WTC11 (cell line): ENCODE data around the gene FOXD3. TPM values are rescaled to one million over a fixed set of nuclear protein-coding genes. Genes with fewer than 3 reads are reported as not detected.

Experiments used
- ATAC-seq: fragments of 200-7000 bp; cut with Tn5 transposase; 2 replicates; pipeline ENCODE4 v1.10.0; 2021; ENCODE audit warnings: mild to moderate bottlenecking, moderate library complexity
- CTCF ChIA-PET: fragments of 300-600 bp; sonication (Branson Sonifier 250); formaldehyde crosslinking; loops from one replicate; lab custom pipeline; 2021; ENCODE audit warnings: antibody characterized with exemption; lab: Charles Lee
- POLR2A ChIA-PET: fragments of 350-600 bp; sonication (Branson Sonifier 250); formaldehyde crosslinking; loops from one replicate; lab custom pipeline; 2021; ENCODE audit warnings: antibody characterized with exemption; lab: Charles Lee
- DNase-seq: peaks from one replicate; pipeline ENCODE4 v3.0.0; 2021; ENCODE audit warnings: low spot score
- H3K27ac Mint-ChIP-seq: 2 replicates; pipeline ENCODE4 v1.8.0; 2021; ENCODE audit warnings: mixed read lengths
- H3K27me3 Mint-ChIP-seq: 2 replicates; pipeline ENCODE4 v1.8.0; 2021; ENCODE audit warnings: low read depth, mild to moderate bottlenecking, moderate library complexity, mixed read lengths
- H3K36me3 Mint-ChIP-seq: 2 replicates; pipeline ENCODE4 v1.8.0; 2021; ENCODE audit warnings: mixed read lengths
- H3K4me1 Mint-ChIP-seq: 2 replicates; pipeline ENCODE4 v1.8.0; 2022; ENCODE audit warnings: mixed read lengths
- H3K4me3 Mint-ChIP-seq: 2 replicates; pipeline ENCODE4 v1.8.0; 2021; ENCODE audit warnings: mild to moderate bottlenecking, moderate library complexity, mixed read lengths
- H3K9me3 Mint-ChIP-seq: 2 replicates; pipeline ENCODE4 v1.8.0; 2021; ENCODE audit warnings: mixed read lengths
- ATF1 ChIP-seq: sonication (generic); formaldehyde crosslinking; IDR thresholded peaks from 2 replicates; pipeline ENCODE4 v1.8.1; 2023; ENCODE audit warnings: mild to moderate bottlenecking, moderate library complexity, missing genetic modification reagents
- ATF6 ChIP-seq: sonication (generic); formaldehyde crosslinking; IDR thresholded peaks from 2 replicates; pipeline ENCODE4 v1.8.1; 2023; ENCODE audit warnings: mild to moderate bottlenecking, missing genetic modification reagents
- CDX4 ChIP-seq: fragments of 250-450 bp; sonication (Bioruptor Pico); IDR thresholded peaks from 2 replicates; pipeline ENCODE4 v1.9.0; 2021; ENCODE audit warnings: moderate library complexity, mild to moderate bottlenecking, inconsistent platforms, borderline replicate concordance
- CREB1 ChIP-seq: sonication (generic); formaldehyde crosslinking; IDR thresholded peaks from 2 replicates; pipeline ENCODE4 v1.8.0; 2023; ENCODE audit warnings: mild to moderate bottlenecking, missing genetic modification reagents
- CTCF ChIP-seq: fragments of 200-600 bp; IDR thresholded peaks from 2 replicates; pipeline ENCODE4 v1.8.0; 2022; ENCODE audit warnings: antibody characterized with exemption
- ERG ChIP-seq: fragments of 250-450 bp; sonication (Bioruptor Pico); IDR thresholded peaks from 2 replicates; pipeline ENCODE4 v1.8.0; 2021; ENCODE audit warnings: mild to moderate bottlenecking
- NFE2L1 ChIP-seq: sonication (generic); formaldehyde crosslinking; IDR thresholded peaks from 2 replicates; pipeline ENCODE4 v1.8.1; 2023; ENCODE audit warnings: missing genetic modification reagents
- NR3C1 ChIP-seq: sonication (generic); formaldehyde crosslinking; conservative IDR thresholded peaks from 2 replicates; pipeline ENCODE4 v1.8.1; 2023; ENCODE audit warnings: low read depth, mild to moderate bottlenecking, missing genetic modification reagents
- OVOL2 ChIP-seq: fragments of 250-450 bp; sonication (Bioruptor Pico); IDR thresholded peaks from 2 replicates; pipeline ENCODE4 v1.9.0; 2021; ENCODE audit warnings: mild to moderate bottlenecking, borderline replicate concordance
- SMAD3 ChIP-seq: sonication (generic); formaldehyde crosslinking; IDR thresholded peaks from 2 replicates; pipeline ENCODE4 v1.8.0; 2022; ENCODE audit warnings: missing genetic modification reagents, mild to moderate bottlenecking, borderline replicate concordance
- SMAD4 ChIP-seq: sonication (generic); formaldehyde crosslinking; IDR thresholded peaks from 2 replicates; pipeline ENCODE4 v1.8.0; 2022; ENCODE audit warnings: mild to moderate bottlenecking, missing genetic modification reagents
- TEAD1 ChIP-seq: sonication (generic); formaldehyde crosslinking; IDR thresholded peaks from 2 replicates; pipeline ENCODE4 v1.8.0; 2022; ENCODE audit warnings: mild to moderate bottlenecking, missing genetic modification reagents
- ZNF232 ChIP-seq: sonication (generic); formaldehyde crosslinking; IDR thresholded peaks from 2 replicates; pipeline ENCODE4 v1.8.0; 2022; ENCODE audit warnings: mild to moderate bottlenecking, missing genetic modification reagents
- ZNF263 ChIP-seq: sonication (generic); formaldehyde crosslinking; IDR thresholded peaks from 2 replicates; pipeline ENCODE4 v1.8.1; 2022; ENCODE audit warnings: low read depth, mild to moderate bottlenecking, moderate library complexity, missing genetic modification reagents
- total RNA-seq: library from RNA; stranded (reverse); gene quantifications from 3 replicates; pipeline ENCODE4 v1.2.3, GENCODE V29; 2021
- TF ChIP-seq, protein P1 (sequence below): sonication (generic); formaldehyde crosslinking; IDR thresholded peaks from 2 replicates; pipeline ENCODE4 v1.8.1; 2023; ENCODE audit warnings: mild to moderate bottlenecking, missing genetic modification reagents, borderline replicate concordance

Gene FOXD3
- total RNA-seq, 1 experiment from 2014 or later, result 27.5 TPM

DNA sequence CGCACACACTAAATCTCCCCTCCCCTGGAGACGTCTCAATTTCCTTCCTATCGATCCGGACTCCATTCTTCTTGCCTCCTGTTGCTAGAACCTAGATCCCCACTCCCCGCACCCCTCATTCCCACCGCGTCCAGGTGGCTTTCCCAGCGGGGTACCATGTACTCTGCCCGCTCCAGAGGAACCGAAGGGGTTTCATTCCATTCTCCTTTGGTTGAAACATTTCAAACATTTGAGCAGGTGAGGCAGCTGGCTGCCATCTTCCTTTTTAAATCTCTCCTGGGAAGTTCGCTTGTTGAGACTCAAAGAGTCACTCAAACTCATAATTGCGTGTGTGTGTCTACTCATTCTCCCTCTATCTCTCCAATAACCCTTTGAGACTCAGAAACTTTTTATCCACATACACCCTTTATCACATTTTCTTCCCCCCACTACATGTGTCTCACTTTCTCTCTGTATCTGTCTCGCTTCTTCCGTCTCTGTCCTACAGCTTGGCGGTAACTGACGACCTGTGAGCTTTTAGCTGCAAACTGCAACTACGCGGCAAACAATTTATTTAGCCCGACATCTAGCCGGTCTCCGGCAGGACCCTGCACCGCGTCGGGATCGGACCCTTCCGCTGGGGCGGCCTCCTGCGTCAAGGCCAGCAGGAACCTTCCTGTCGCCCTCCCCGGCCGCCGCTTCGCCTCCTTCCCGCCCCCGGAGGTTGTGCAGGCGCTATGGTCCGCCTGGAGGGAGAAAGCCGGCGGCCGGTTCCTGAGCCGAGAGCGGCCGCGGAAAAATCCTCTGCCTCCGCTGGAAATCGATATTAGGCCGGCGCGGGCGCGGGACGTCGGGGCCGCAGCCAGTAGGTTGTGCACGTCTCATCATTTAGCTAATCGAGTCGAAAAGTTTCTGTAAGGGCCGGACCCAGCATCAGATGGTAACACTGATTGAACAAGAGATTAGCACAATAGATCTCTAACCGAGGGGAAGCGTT is 3.0 kb upstream of the FOXD3 start (continued):
- TF ChIP-seq, protein P1, sequence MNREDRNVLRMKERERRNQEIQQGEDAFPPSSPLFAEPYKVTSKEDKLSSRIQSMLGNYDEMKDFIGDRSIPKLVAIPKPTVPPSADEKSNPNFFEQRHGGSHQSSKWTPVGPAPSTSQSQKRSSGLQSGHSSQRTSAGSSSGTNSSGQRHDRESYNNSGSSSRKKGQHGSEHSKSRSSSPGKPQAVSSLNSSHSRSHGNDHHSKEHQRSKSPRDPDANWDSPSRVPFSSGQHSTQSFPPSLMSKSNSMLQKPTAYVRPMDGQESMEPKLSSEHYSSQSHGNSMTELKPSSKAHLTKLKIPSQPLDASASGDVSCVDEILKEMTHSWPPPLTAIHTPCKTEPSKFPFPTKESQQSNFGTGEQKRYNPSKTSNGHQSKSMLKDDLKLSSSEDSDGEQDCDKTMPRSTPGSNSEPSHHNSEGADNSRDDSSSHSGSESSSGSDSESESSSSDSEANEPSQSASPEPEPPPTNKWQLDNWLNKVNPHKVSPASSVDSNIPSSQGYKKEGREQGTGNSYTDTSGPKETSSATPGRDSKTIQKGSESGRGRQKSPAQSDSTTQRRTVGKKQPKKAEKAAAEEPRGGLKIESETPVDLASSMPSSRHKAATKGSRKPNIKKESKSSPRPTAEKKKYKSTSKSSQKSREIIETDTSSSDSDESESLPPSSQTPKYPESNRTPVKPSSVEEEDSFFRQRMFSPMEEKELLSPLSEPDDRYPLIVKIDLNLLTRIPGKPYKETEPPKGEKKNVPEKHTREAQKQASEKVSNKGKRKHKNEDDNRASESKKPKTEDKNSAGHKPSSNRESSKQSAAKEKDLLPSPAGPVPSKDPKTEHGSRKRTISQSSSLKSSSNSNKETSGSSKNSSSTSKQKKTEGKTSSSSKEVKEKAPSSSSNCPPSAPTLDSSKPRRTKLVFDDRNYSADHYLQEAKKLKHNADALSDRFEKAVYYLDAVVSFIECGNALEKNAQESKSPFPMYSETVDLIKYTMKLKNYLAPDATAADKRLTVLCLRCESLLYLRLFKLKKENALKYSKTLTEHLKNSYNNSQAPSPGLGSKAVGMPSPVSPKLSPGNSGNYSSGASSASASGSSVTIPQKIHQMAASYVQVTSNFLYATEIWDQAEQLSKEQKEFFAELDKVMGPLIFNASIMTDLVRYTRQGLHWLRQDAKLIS (CRISPR knock-in tag), result peak; percentile 75; the same call in 1 of the 2 replicates

- POLR2A ChIA-PET, result interaction anchor here (0.8 to 1.8 kb wide), 3 partner anchors 8 to 40 kb away, joined by 3 to 8 read pairs (median 7); no protein-coding TSS in a partner anchor
- H3K4me3 Mint-ChIP-seq, result peak overlapping the region; percentile 94
- peaks cover 35% of the 10 kb centered on the region for H3K27me3 Mint-ChIP-seq
Observed at GRCh38 chr1:63320022-63320721, 2.2 kb upstream of the FOXD3 start.

DNA sequence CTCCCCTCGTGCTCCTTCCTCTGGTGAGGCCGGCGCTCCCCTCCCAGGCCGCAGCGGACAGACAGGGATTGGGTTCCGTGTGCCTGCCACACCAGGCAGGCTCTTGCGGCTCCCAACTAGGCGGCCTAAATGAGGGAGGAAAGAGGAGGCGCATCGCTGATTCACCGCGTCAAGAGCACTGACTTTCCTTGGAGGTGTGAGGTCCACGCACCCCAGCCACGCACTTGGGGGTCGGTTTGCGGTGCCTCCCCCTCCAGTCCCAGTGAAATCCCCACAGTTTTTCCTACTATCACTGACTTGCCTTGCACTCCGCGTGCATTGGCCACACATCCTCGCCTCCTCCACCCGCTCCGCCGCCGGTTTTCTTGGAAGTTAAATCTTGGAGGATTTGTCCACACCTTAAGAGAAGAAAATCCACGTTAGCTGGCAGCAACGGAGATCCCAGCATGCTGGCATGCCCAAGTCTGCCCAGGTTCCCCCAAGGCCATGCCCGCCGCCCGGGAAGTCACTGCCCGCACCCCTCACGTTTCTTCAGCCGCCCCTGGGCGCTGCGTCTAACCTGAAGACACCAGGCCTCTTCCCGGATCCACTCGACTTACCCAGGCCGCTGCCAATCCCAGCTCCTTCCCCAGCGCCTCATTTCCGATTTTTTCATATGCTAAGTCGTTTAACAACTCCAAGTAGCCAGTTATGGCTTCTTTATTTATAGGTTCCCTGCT is 1.1 kb upstream of the FOXD3 start:
- H3K27ac Mint-ChIP-seq, result peak overlapping the region; percentile 97
- POLR2A ChIA-PET, result no interaction called here
- no peaks in the 10 kb centered on the region for H3K36me3 Mint-ChIP-seq
- H3K9me3 Mint-ChIP-seq, result no peaks in the 10 kb centered on the region
- 0 out of 2 replicates have a peak, but pooled peaks have one; percentile 18 for TF ChIP-seq ZNF232 (CRISPR knock-in tag)
- TF ChIP-seq CREB1 (CRISPR knock-in tag), result no peak
- TF ChIP-seq NFE2L1 (CRISPR knock-in tag), result 0 out of 2 replicates have a peak, but pooled peaks have one; percentile 19
- no peak for TF ChIP-seq CTCF
- peak; percentile 7; the same call in 1 of the 2 replicates for TF ChIP-seq TEAD1 (CRISPR knock-in tag)
- TF ChIP-seq, all 79 proteins: peak for 3
- DNase-seq (peak; percentile 36), ATAC-seq (no peak)
- Mint-ChIP-seq H3K4me1 (peaks cover 49% of the 10 kb centered on the region), H3K27me3 (peaks cover 42% of the 10 kb centered on the region), H3K4me3 (peak overlapping the region; percentile 94)
- CTCF ChIA-PET, result interaction anchor here (0.6 to 2.0 kb wide), 6 partner anchors 9 to 771 kb away, joined by 3 to 8 read pairs (median 4); no protein-coding TSS in a partner anchor

More at GRCh38 chr1:63320022-63320721, 2.2 kb upstream of the FOXD3 start:
- Mint-ChIP-seq H3K4me1 (peaks cover 46% of the 10 kb centered on the region), H3K27ac (peak overlapping the region; percentile 87), H3K9me3 (no peaks in the 10 kb centered on the region)
- ATAC-seq, result no peak
- CTCF ChIA-PET, result interaction anchor here (0.6 to 2.0 kb wide), 6 partner anchors 10 to 772 kb away, joined by 3 to 8 read pairs (median 3); no protein-coding TSS in a partner anchor
- TF ChIP-seq SMAD4 (no peak), ATF1 (peak; percentile 33; the same call in 1 of the 2 replicates)
- TF ChIP-seq, all 79 proteins: peak for 1
- DNase-seq, result peak; percentile 45
- H3K36me3 Mint-ChIP-seq, result no peaks in the 10 kb centered on the region

GRCh38 chr1:63321785-63322113 is 618 bp upstream of the FOXD3 start:
- Mint-ChIP-seq H3K4me1 (peaks cover 50% of the 10 kb centered on the region), H3K27me3 (peaks cover 46% of the 10 kb centered on the region), H3K36me3 (no peaks in the 10 kb centered on the region), H3K4me3 (peak overlapping the region; percentile 94), H3K27ac (peak overlapping the region; percentile 97), H3K9me3 (no peaks in the 10 kb centered on the region)
- peak; percentile 76 for DNase-seq
- ChIA-PET CTCF (interaction anchor here (0.7 to 1.7 kb wide), 3 partner anchors 173 to 317 kb away, joined by 4 to 6 read pairs (median 5); no protein-coding TSS in a partner anchor), POLR2A (no interaction called here)
- ATAC-seq, result no peak
- no peak for TF ChIP-seq OVOL2 (CRISPR knock-in tag)
- TF ChIP-seq CDX4 (CRISPR knock-in tag), result no peak
- TF ChIP-seq ATF6 (CRISPR knock-in tag), result no peak
- no peak for TF ChIP-seq NR3C1 (CRISPR knock-in tag)
- TF ChIP-seq SMAD3 (CRISPR knock-in tag), result no peak
- TF ChIP-seq ZNF263 (CRISPR knock-in tag), result no peak
- TF ChIP-seq ERG (CRISPR knock-in tag), result no peak
